Loucy (cell line): ENCODE results near the gene PTPRB.

Experiments used
- H2AFZ ChIP-seq: fragments of 200-600 bp; sonication (generic); 2 replicates; pipeline ENCODE4 v1.6.0; 2016; ENCODE audit warnings: antibody characterized with exemption, mild to moderate bottlenecking, low read length, moderate library complexity
- H3F3A ChIP-seq: fragments of 200-600 bp; 2 replicates; pipeline ENCODE4 v1.6.0; 2016; ENCODE audit warnings: antibody characterized with exemption, low read depth, mild to moderate bottlenecking
- H3K27me3 ChIP-seq: fragments of 200-600 bp; sonication (generic); 2 replicates; pipeline ENCODE4 v1.6.1; 2014; ENCODE audit warnings: low read length, mild to moderate bottlenecking; ENCODE audit not compliant: insufficient read depth, poor library complexity, severe bottlenecking
- H3K36me3 ChIP-seq: fragments of 200-600 bp; sonication (generic); 2 replicates; pipeline ENCODE4 v1.6.1; 2016; ENCODE audit warnings: low read length; ENCODE audit not compliant: insufficient read depth
- H3K4me1 ChIP-seq: fragments of 200-600 bp; sonication (generic); 2 replicates; pipeline ENCODE4 v1.5.1; 2014; ENCODE audit warnings: low read length, mild to moderate bottlenecking; ENCODE audit not compliant: insufficient read depth, poor library complexity, severe bottlenecking
- H3K4me2 ChIP-seq: fragments of 200-600 bp; sonication (generic); 2 replicates; pipeline ENCODE4 v1.6.0; 2014; ENCODE audit warnings: antibody characterized with exemption, low read length, low read depth, mild to moderate bottlenecking; ENCODE audit not compliant: poor library complexity, severe bottlenecking
- H3K4me3 ChIP-seq: fragments of 200-600 bp; sonication (generic); 2 replicates; pipeline ENCODE4 v1.5.1; 2014; ENCODE audit warnings: low read length, mild to moderate bottlenecking, mixed read lengths; ENCODE audit not compliant: poor library complexity, severe bottlenecking
- H3K79me2 ChIP-seq: fragments of 200-600 bp; sonication (generic); 2 replicates; pipeline ENCODE4 v1.6.1; 2014; ENCODE audit warnings: low read length; ENCODE audit not compliant: insufficient read depth
- H3K9ac ChIP-seq: fragments of 200-600 bp; sonication (generic); 2 replicates; pipeline ENCODE4 v1.6.0; 2014; ENCODE audit warnings: mild to moderate bottlenecking, low read depth, low read length, moderate library complexity; ENCODE audit not compliant: poor library complexity, severe bottlenecking
- H3K9me2 ChIP-seq: fragments of 200-600 bp; sonication (generic); replicated peaks from 2 replicates; pipeline ENCODE4 v1.6.1; 2016; ENCODE audit warnings: low read depth, low read length, mixed read lengths
- H3K9me3 ChIP-seq: fragments of 200-600 bp; sonication (generic); 2 replicates; pipeline ENCODE4 v1.6.1; 2014; ENCODE audit warnings: mild to moderate bottlenecking, antibody characterized with exemption, low read length, low read depth; ENCODE audit not compliant: insufficient read depth
- H4K20me1 ChIP-seq: fragments of 200-600 bp; sonication (generic); 2 replicates; pipeline ENCODE4 v1.6.0; 2014; ENCODE audit warnings: antibody characterized with exemption, low read length, mild to moderate bottlenecking; ENCODE audit not compliant: insufficient read depth, poor library complexity, severe bottlenecking
- EZH2phosphoT487 ChIP-seq: fragments of 200-600 bp; IDR thresholded peaks from 2 replicates; pipeline ENCODE4 v1.6.1; 2018; ENCODE audit warnings: antibody characterized with exemption, mild to moderate bottlenecking, moderate library complexity, borderline replicate concordance
- TF ChIP-seq, protein P1 (sequence below): fragments of 200-600 bp; sonication (generic); conservative IDR thresholded peaks from 2 replicates; pipeline ENCODE4 v1.5.1; 2014; ENCODE audit warnings: mild to moderate bottlenecking, antibody characterized with exemption, low read length

Gene PTPRB

DNA sequence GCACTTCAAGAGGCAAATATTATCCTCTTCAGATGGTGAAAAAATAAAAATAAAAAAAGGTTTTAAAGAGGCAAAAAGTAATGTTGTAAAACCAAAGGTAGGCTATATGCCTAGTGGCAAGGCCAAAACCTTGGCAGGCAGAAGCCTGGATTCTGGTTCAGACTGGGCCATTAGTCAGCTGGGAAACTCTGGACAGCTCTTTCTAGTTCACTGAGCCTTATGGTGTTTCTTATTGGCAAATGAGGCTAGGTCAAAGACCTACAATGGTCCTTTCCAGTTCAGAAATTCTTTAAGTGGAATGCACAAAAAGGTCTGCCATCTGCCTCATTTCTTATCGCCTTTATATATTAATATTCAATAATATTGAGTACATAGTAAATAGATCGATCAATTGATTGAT is 44.6 kb downstream of the PTPRB start:
- TF ChIP-seq EZH2phosphoT487 = no peak
- Histone ChIP-seq H2AFZ (no peak overlapping the region), H3K79me2 (no peaks in the 10 kb centered on the region), H3K4me1 (peaks cover 5% of the 10 kb centered on the region), H3K9me3 (no peaks in the 10 kb centered on the region), H3K9ac (no peak overlapping the region), H3K9me2 (no peaks in the 10 kb centered on the region), H3K4me2 (no peak overlapping the region), H3K4me3 (no peak overlapping the region), H3K27me3 (no peaks in the 10 kb centered on the region), H4K20me1 (no peaks in the 10 kb centered on the region), H3F3A (no peaks in the 10 kb centered on the region), H3K36me3 (no peaks in the 10 kb centered on the region)

- Histone ChIP-seq H3K79me2 (no peaks in the 10 kb centered on the region), H3K27me3 (no peaks in the 10 kb centered on the region), H3K4me3 (no peak overlapping the region), H2AFZ (peak overlapping the region; percentile 65), H4K20me1 (no peaks in the 10 kb centered on the region), H3K36me3 (no peaks in the 10 kb centered on the region), H3K9ac (no peak overlapping the region), H3K4me2 (no peak overlapping the region), H3F3A (no peaks in the 10 kb centered on the region), H3K9me2 (no peaks in the 10 kb centered on the region), H3K4me1 (peaks cover 5% of the 10 kb centered on the region), H3K9me3 (no peaks in the 10 kb centered on the region)
- TF ChIP-seq EZH2phosphoT487 = no peak
- TF ChIP-seq, protein P1, sequence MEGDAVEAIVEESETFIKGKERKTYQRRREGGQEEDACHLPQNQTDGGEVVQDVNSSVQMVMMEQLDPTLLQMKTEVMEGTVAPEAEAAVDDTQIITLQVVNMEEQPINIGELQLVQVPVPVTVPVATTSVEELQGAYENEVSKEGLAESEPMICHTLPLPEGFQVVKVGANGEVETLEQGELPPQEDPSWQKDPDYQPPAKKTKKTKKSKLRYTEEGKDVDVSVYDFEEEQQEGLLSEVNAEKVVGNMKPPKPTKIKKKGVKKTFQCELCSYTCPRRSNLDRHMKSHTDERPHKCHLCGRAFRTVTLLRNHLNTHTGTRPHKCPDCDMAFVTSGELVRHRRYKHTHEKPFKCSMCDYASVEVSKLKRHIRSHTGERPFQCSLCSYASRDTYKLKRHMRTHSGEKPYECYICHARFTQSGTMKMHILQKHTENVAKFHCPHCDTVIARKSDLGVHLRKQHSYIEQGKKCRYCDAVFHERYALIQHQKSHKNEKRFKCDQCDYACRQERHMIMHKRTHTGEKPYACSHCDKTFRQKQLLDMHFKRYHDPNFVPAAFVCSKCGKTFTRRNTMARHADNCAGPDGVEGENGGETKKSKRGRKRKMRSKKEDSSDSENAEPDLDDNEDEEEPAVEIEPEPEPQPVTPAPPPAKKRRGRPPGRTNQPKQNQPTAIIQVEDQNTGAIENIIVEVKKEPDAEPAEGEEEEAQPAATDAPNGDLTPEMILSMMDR = no peak
Measured at GRCh38 chr12:70590549-70591226, 46.5 kb downstream of the PTPRB start.

DNA sequence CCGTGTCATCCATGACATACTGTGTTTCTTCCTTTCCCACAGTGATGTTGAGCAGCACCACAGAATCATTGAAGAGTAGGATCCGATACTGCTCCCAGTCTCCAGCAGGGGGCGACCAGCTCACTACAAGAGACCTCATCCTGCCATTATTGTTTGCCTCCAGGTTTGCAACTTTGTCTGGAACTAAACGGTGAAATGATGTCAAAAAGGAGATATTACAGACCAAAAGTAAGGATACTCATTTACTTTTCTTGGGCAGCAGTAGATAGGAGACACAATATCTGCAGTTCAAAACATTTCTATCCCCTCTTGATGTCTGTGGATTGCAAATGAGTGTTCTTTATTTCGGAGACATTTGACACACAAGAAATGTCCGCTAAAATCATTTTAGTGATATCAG is 47.2 kb downstream of the PTPRB start:
- no peaks in the 10 kb centered on the region for H3K79me2 ChIP-seq
- peak overlapping the region; percentile 65 for H2AFZ ChIP-seq
- no peak overlapping the region for H3K4me3 ChIP-seq
- H3K27me3 ChIP-seq = no peaks in the 10 kb centered on the region
- no peaks in the 10 kb centered on the region for H3F3A ChIP-seq
- no peaks in the 10 kb centered on the region for H4K20me1 ChIP-seq
- H3K9ac ChIP-seq = no peak overlapping the region
- H3K9me2 ChIP-seq = no peaks in the 10 kb centered on the region
- TF ChIP-seq, protein P1 = peak; percentile 98
- TF ChIP-seq EZH2phosphoT487 = no peak
- H3K9me3 ChIP-seq = no peaks in the 10 kb centered on the region
- no peak overlapping the region for H3K4me2 ChIP-seq
- no peaks in the 10 kb centered on the region for H3K36me3 ChIP-seq
- H3K4me1 ChIP-seq = peaks cover 5% of the 10 kb centered on the region

GRCh38 chr12:70584332-70584731 is 52.9 kb downstream of the PTPRB start:
- H3K27me3 ChIP-seq = no peaks in the 10 kb centered on the region
- no peaks in the 10 kb centered on the region for H3F3A ChIP-seq
- H3K9me3 ChIP-seq = no peaks in the 10 kb centered on the region
- H3K4me2 ChIP-seq = no peak overlapping the region
- H3K4me1 ChIP-seq = no peaks in the 10 kb centered on the region
- no peaks in the 10 kb centered on the region for H3K36me3 ChIP-seq
- no peaks in the 10 kb centered on the region for H3K9me2 ChIP-seq
- no peak overlapping the region for H3K9ac ChIP-seq
- no peak overlapping the region for H2AFZ ChIP-seq
- no peak for TF ChIP-seq EZH2phosphoT487
- TF ChIP-seq, protein P1 = no peak
- no peak overlapping the region for H3K4me3 ChIP-seq
- no peaks in the 10 kb centered on the region for H4K20me1 ChIP-seq
- no peaks in the 10 kb centered on the region for H3K79me2 ChIP-seq
